HG03469 (cell line): ENCODE data around the gene KRT40.
"Not testable (repeated sequence)": the region's sequence is repeated elsewhere in the genome, so short reads cannot be mapped to it uniquely, and the experiment has no call there.

Source experiments
- ATAC-seq: cut with Tn5 transposase; IDR thresholded peaks from one replicate; pipeline ENCODE4 v1.9.1; 2021; ENCODE audit warnings: mild to moderate bottlenecking, moderate library complexity, moderate number of reproducible peaks; ENCODE audit not compliant: unreplicated experiment

The KRT40 gene

GRCh38 chr17:40984226-40984625, at the start of gene KRT40:
TSS of gene KRT40 (minus strand) at chr17:40984326. CDS start at chr17:40984273, 53 bp downstream.
- no peak for ATAC-seq

GRCh38 chr17:41029633-41030245, 45.6 kb upstream of the KRT40 start, which contains the start of gene KRTAP1-4:
TSS of gene KRTAP1-4 (minus strand) at chr17:41030195. CDS start at chr17:41030078, 117 bp downstream.
- ATAC-seq, result no peak

GRCh38 chr17:41026715-41027471, 42.8 kb upstream of the KRT40 start, which contains the start of gene KRTAP1-5:
TSS of gene KRTAP1-5 (minus strand) at chr17:41027208. CDS start at chr17:41027155, 53 bp downstream.
- ATAC-seq, result no peak

- ATAC-seq, result no peak
Observed at GRCh38 chr17:41024697-41025096, 40.6 kb upstream of the KRT40 start.

- ATAC-seq, result no peak
Observed at GRCh38 chr17:41020336-41020735, 36.2 kb upstream of the KRT40 start.

GRCh38 chr17:41019415-41019814, 35.3 kb upstream of the KRT40 start:
- ATAC-seq, result no peak

- ATAC-seq, result no peak
Observed at GRCh38 chr17:41018541-41018940, 34.4 kb upstream of the KRT40 start.

- no peak for ATAC-seq
Observed at GRCh38 chr17:41016578-41017215, 32.6 kb upstream of the KRT40 start.

- no peak for ATAC-seq
Observed at GRCh38 chr17:41015454-41015853, 31.3 kb upstream of the KRT40 start.

GRCh38 chr17:41013606-41014005, 29.5 kb upstream of the KRT40 start:
- ATAC-seq, result no peak

GRCh38 chr17:41013181-41013580, 29.1 kb upstream of the KRT40 start:
- ATAC-seq, result no peak

GRCh38 chr17:41012326-41013120, 28.4 kb upstream of the KRT40 start:
- no peak for ATAC-seq

GRCh38 chr17:41010441-41010840, 26.3 kb upstream of the KRT40 start:
- no peak for ATAC-seq

- no peak for ATAC-seq
Observed at GRCh38 chr17:41009936-41010335, 25.8 kb upstream of the KRT40 start.

- ATAC-seq, result no peak
Observed at GRCh38 chr17:41009301-41009760, 25.2 kb upstream of the KRT40 start.

GRCh38 chr17:41008811-41009210, 24.7 kb upstream of the KRT40 start, which contains the start of gene KRTAP3-1:
TSS of gene KRTAP3-1 (minus strand) at chr17:41009128. CDS start at chr17:41009074, 54 bp downstream.
- ATAC-seq, result no peak

- ATAC-seq, result no peak
Observed at GRCh38 chr17:41004397-41004796, 20.3 kb upstream of the KRT40 start.

- ATAC-seq, result no peak
Observed at GRCh38 chr17:41003926-41004325, 19.8 kb upstream of the KRT40 start.

GRCh38 chr17:41002814-41003213, 18.7 kb upstream of the KRT40 start:
- no peak for ATAC-seq

- ATAC-seq, result no peak
Observed at GRCh38 chr17:41001795-41002194, 17.7 kb upstream of the KRT40 start.

GRCh38 chr17:40999563-40999962, 15.4 kb upstream of the KRT40 start, which contains the start of gene KRTAP3-2:
TSS of gene KRTAP3-2 (minus strand) at chr17:40999906. CDS start at chr17:40999853, 53 bp downstream.
- ATAC-seq, result not testable (repeated sequence)
